ENCODE results near the gene TBX21.
"Not testable (repeated sequence)": the region's sequence is repeated elsewhere in the genome, so short reads cannot be mapped to it uniquely, and the experiment has no call there.

Gene TBX21

GRCh38 chr17:47760409-47761140 lies 27.5 kb downstream of the TBX21 start:
- Histone ChIP-seq H4K91ac (ENCODE audit: low read depth, low read length) (no peak overlapping the region), H3K4me3 (ENCODE audit: low read depth, low read length) (no peak overlapping the region), H3K79me2 (ENCODE audit: control insufficient read depth, insufficient read depth, low read length, poor library complexity) (no peaks in the 10 kb centered on the region), H3K27ac (ENCODE audit: low read depth, low read length) (no peak overlapping the region), H3K9me3 (ENCODE audit: insufficient read depth, low read depth, low read length) (peaks cover 3% of the 10 kb centered on the region), H3K79me1 (ENCODE audit: low read length) (no peaks in the 10 kb centered on the region), H3K18ac (ENCODE audit: low read length) (no peak overlapping the region), H3K23ac (ENCODE audit: low read length) (no peak overlapping the region), H3K9ac (ENCODE audit: low read length) (no peak overlapping the region), H3K4me1 (ENCODE audit: control insufficient read depth in 1 of 2, insufficient read depth in 2 of 2, low read length in 2 of 2) (no peaks in the 10 kb centered on the region), H4K12ac (ENCODE audit: low read depth, low read length) (no peak overlapping the region), H3K27me3 (ENCODE audit: insufficient read depth, low read length) (no peaks in the 10 kb centered on the region), H2AK5ac (ENCODE audit: low read length) (no peak overlapping the region), H2BK120ac (ENCODE audit: insufficient read depth, low read length, poor library complexity) (no peak overlapping the region), H3K36me3 (ENCODE audit: control insufficient read depth in 1 of 2, insufficient read depth in 2 of 2, low read length in 2 of 2) (no peaks in the 10 kb centered on the region), H3K4me2 (ENCODE audit: low read length) (no peak overlapping the region), H2AFZ (ENCODE audit: insufficient read depth, low read length, poor library complexity) (no peak overlapping the region), H3K4ac (ENCODE audit: low read depth, low read length) (no peak overlapping the region), H2BK5ac (ENCODE audit: low read depth, low read length, poor library complexity) (no peak overlapping the region), H2BK12ac (ENCODE audit: low read length) (no peak overlapping the region), H3K14ac (ENCODE audit: low read length) (no peak overlapping the region), H4K8ac (ENCODE audit: low read depth, low read length) (no peak overlapping the region)
- no peak for DNase-seq
- no CpG with 5 or more reads among the region's 5 CpGs for WGBS (ENCODE audit: extremely low coverage, insufficient coverage, insufficient read length)

- Histone ChIP-seq H3K4me3 (ENCODE audit: low read depth, low read length) (no peak overlapping the region), H3K27me3 (ENCODE audit: insufficient read depth, low read length) (no peaks in the 10 kb centered on the region), H3K9ac (ENCODE audit: low read length) (no peak overlapping the region), H3K79me1 (ENCODE audit: low read length) (no peaks in the 10 kb centered on the region), H3K14ac (ENCODE audit: low read length) (no peak overlapping the region), H4K8ac (ENCODE audit: low read depth, low read length) (no peak overlapping the region), H3K27ac (ENCODE audit: low read depth, low read length) (no peak overlapping the region), H2BK12ac (ENCODE audit: low read length) (no peak overlapping the region), H2AK5ac (ENCODE audit: low read length) (no peak overlapping the region), H3K4ac (ENCODE audit: low read depth, low read length) (no peak overlapping the region), H3K18ac (ENCODE audit: low read length) (no peak overlapping the region), H4K91ac (ENCODE audit: low read depth, low read length) (no peak overlapping the region), H4K12ac (ENCODE audit: low read depth, low read length) (no peak overlapping the region), H2AFZ (ENCODE audit: insufficient read depth, low read length, poor library complexity) (no peak overlapping the region), H2BK120ac (ENCODE audit: insufficient read depth, low read length, poor library complexity) (no peak overlapping the region), H3K4me2 (ENCODE audit: low read length) (no peak overlapping the region), H3K4me1 (ENCODE audit: control insufficient read depth in 1 of 2, insufficient read depth in 2 of 2, low read length in 2 of 2) (no peaks in the 10 kb centered on the region), H3K36me3 (ENCODE audit: control insufficient read depth in 1 of 2, insufficient read depth in 2 of 2, low read length in 2 of 2) (no peaks in the 10 kb centered on the region), H3K23ac (ENCODE audit: low read length) (no peak overlapping the region), H3K9me3 (ENCODE audit: insufficient read depth, low read depth, low read length) (peaks cover 3% of the 10 kb centered on the region), H2BK5ac (ENCODE audit: low read depth, low read length, poor library complexity) (no peak overlapping the region), H3K79me2 (ENCODE audit: control insufficient read depth, insufficient read depth, low read length, poor library complexity) (no peaks in the 10 kb centered on the region)
- DNase-seq, result no peak
- no CpG with 5 or more reads among the region's 2 CpGs for WGBS (ENCODE audit: extremely low coverage, insufficient coverage, insufficient read length)
Observed at GRCh38 chr17:47762728-47763127, 29.7 kb downstream of the TBX21 start.

- Histone ChIP-seq H3K4me1 (ENCODE audit: control insufficient read depth in 1 of 2, insufficient read depth in 2 of 2, low read length in 2 of 2) (no peaks in the 10 kb centered on the region), H4K12ac (ENCODE audit: low read depth, low read length) (no peak overlapping the region), H3K23ac (ENCODE audit: low read length) (no peak overlapping the region), H3K36me3 (ENCODE audit: control insufficient read depth in 1 of 2, insufficient read depth in 2 of 2, low read length in 2 of 2) (no peaks in the 10 kb centered on the region), H3K27me3 (ENCODE audit: insufficient read depth, low read length) (no peaks in the 10 kb centered on the region), H4K91ac (ENCODE audit: low read depth, low read length) (no peak overlapping the region), H3K4me3 (ENCODE audit: low read depth, low read length) (no peak overlapping the region), H4K8ac (ENCODE audit: low read depth, low read length) (no peak overlapping the region), H2BK5ac (ENCODE audit: low read depth, low read length, poor library complexity) (no peak overlapping the region), H3K79me2 (ENCODE audit: control insufficient read depth, insufficient read depth, low read length, poor library complexity) (no peaks in the 10 kb centered on the region), H3K79me1 (ENCODE audit: low read length) (no peaks in the 10 kb centered on the region), H3K4me2 (ENCODE audit: low read length) (no peak overlapping the region), H3K9me3 (ENCODE audit: insufficient read depth, low read depth, low read length) (peaks cover 3% of the 10 kb centered on the region), H3K14ac (ENCODE audit: low read length) (no peak overlapping the region), H2AK5ac (ENCODE audit: low read length) (no peak overlapping the region), H3K4ac (ENCODE audit: low read depth, low read length) (no peak overlapping the region), H2AFZ (ENCODE audit: insufficient read depth, low read length, poor library complexity) (no peak overlapping the region), H3K9ac (ENCODE audit: low read length) (no peak overlapping the region), H3K18ac (ENCODE audit: low read length) (no peak overlapping the region), H2BK120ac (ENCODE audit: insufficient read depth, low read length, poor library complexity) (no peak overlapping the region), H3K27ac (ENCODE audit: low read depth, low read length) (no peak overlapping the region), H2BK12ac (ENCODE audit: low read length) (no peak overlapping the region)
- no CpG with 5 or more reads among the region's 3 CpGs for WGBS (ENCODE audit: extremely low coverage, insufficient coverage, insufficient read length)
- no peak for DNase-seq
Observed at GRCh38 chr17:47763913-47764582, 31.0 kb downstream of the TBX21 start.

- not testable (repeated sequence) for H4K8ac ChIP-seq (ENCODE audit: low read depth, low read length); H3K27me3 ChIP-seq (ENCODE audit: insufficient read depth, low read length); H3K9ac ChIP-seq (ENCODE audit: low read length); H3K9me3 ChIP-seq (ENCODE audit: insufficient read depth, low read depth, low read length); H3K23ac ChIP-seq (ENCODE audit: low read length); H3K4me3 ChIP-seq (ENCODE audit: low read depth, low read length); H2BK5ac ChIP-seq (ENCODE audit: low read depth, low read length, poor library complexity); H3K4ac ChIP-seq (ENCODE audit: low read depth, low read length); H2BK120ac ChIP-seq (ENCODE audit: insufficient read depth, low read length, poor library complexity); H3K27ac ChIP-seq (ENCODE audit: low read depth, low read length); DNase-seq; H2BK12ac ChIP-seq (ENCODE audit: low read length); H3K18ac ChIP-seq (ENCODE audit: low read length); H3K36me3 ChIP-seq (ENCODE audit: control insufficient read depth in 1 of 2, insufficient read depth in 2 of 2, low read length in 2 of 2); H2AK5ac ChIP-seq (ENCODE audit: low read length); H4K12ac ChIP-seq (ENCODE audit: low read depth, low read length); H3K4me1 ChIP-seq (ENCODE audit: control insufficient read depth in 1 of 2, insufficient read depth in 2 of 2, low read length in 2 of 2); H3K79me2 ChIP-seq (ENCODE audit: control insufficient read depth, insufficient read depth, low read length, poor library complexity); H3K4me2 ChIP-seq (ENCODE audit: low read length); H2AFZ ChIP-seq (ENCODE audit: insufficient read depth, low read length, poor library complexity); H3K79me1 ChIP-seq (ENCODE audit: low read length); H3K14ac ChIP-seq (ENCODE audit: low read length); H4K91ac ChIP-seq (ENCODE audit: low read depth, low read length)
- WGBS (ENCODE audit: extremely low coverage, insufficient coverage, insufficient read length), result no CpG with 5 or more reads among the region's 9 CpGs
Observed at GRCh38 chr17:47773649-47774048, 40.6 kb downstream of the TBX21 start.

Measured in trophoblast cell (in vitro differentiated cells and primary cell).